ENCODE data around the gene SRD5A1. TPM values are rescaled to one million over a fixed set of nuclear protein-coding genes. Genes with fewer than 3 reads are reported as not detected.

Gene SRD5A1
- total RNA-seq, 8 experiments from 2014 or later: 6.4 to 28.6 (median 15.0) TPM

DNA sequence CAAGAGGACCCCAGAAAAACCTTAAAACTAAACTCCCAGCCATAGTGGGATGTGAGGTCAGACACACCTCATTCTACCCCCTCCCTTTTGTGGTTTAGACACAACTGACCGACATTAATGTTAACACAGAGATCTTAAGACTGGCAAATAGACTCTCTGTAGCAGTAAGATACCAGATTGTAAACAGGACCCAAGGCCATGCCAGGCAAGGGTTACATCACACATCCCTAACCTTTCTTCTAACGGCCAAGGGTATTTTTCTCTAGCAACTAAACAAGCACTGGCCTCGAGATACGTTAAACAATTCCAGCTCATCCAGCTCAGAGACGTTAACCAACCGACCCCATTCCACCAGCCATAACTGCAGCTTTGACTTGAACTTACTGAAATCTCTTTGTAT, 39.2 kb upstream of the SRD5A1 start:
- Histone ChIP-seq H3K4me3 (no peak overlapping the region), H3K27ac (no peak overlapping the region), H3K4me1 (replicated peaks in 1 of 2) (peaks cover 0 to 6% of the 10 kb centered on the region in 2 donors)
- in situ Hi-C loops (cut with MboI; ENCODE audit: low pct_unique_long_range_greater_than_20kb in 2 of 9, low sequenced_read_pairs in 9 of 9, unreplicated experiment in 9 of 9): loop anchor here in 2 of 9 experiments (25.0 kb wide), 1 partner anchor 1107 kb away; no protein-coding TSS in a partner anchor
- 80 to 100% (median 91%) methylated on average over 1 to 6 of the region's 6 CpGs; no CpG with 5 or more reads in 4 of the 10 experiments for WGBS, 10 experiments
- ATAC-seq (replicated peaks in 6 of 8): no peak

DNA sequence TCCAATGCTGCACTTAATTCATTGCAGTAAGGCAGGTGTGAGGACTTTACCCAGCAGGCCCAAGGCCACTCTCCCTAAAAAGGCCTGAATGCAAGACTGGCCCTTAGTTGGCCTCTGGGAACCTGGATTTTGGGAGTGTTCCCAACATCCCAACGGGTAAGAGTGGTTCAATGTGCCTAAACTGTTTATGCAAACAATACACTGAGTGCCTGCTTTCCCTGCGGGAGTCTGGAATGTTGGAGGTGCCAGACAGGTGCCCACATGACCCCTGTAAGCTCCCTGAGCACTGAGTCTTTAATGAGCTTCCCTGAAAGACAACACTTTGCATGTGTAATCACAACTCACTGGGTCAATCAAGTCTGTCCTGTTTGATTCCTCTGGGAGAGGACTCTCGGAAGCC, 37.8 kb upstream of the SRD5A1 start:
- WGBS, 10 experiments: 58 to 100% (median 96%) methylated on average over 1 to 2 of the region's 3 CpGs; no CpG with 5 or more reads in 2 of the 10 experiments
- Histone ChIP-seq H3K4me3 (no peak overlapping the region), H3K27ac (no peak overlapping the region), H3K4me1 (replicated peaks in 1 of 2) (peaks cover 0 to 6% of the 10 kb centered on the region in 2 donors)
- ATAC-seq (replicated peaks in 6 of 8): no peak
- in situ Hi-C loops (cut with MboI; ENCODE audit: low pct_unique_long_range_greater_than_20kb in 2 of 9, low sequenced_read_pairs in 9 of 9, unreplicated experiment in 9 of 9): loop anchor here in 2 of 9 experiments (25.0 kb wide), 1 partner anchor 1108 kb away; no protein-coding TSS in a partner anchor

DNA sequence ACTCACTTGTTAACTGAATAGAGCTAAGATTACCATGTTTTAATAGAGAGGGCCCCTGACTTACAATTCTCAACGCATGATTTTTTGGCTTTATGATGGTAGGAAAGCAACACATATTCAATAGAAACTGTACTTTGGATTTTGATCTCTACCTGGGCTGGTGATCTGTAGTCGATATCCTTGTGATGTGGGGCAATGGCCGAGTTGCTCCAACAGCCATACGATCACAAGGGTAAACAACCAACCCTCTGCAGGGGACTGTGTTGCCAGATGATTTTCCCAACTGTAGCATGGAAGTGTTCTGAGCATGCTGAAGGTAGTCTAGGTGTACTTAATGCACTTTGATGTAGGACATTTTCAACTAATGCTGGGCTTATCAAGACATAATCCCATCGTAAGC, 36.9 kb upstream of the SRD5A1 start:
- WGBS, 10 experiments: 86 to 100% (median 100%) methylated on average over 1 to 5 of the region's 5 CpGs; no CpG with 5 or more reads in 2 of the 10 experiments
- no peak for ATAC-seq (replicated peaks in 6 of 8)
- Histone ChIP-seq H3K4me1 (replicated peaks in 1 of 2) (peaks cover 5 to 16% of the 10 kb centered on the region in 2 donors), H3K4me3 (no peak overlapping the region), H3K27ac (no peak overlapping the region)
- in situ Hi-C loops (cut with MboI; ENCODE audit: low pct_unique_long_range_greater_than_20kb in 2 of 9, low sequenced_read_pairs in 9 of 9, unreplicated experiment in 9 of 9): loop anchor here in 2 of 9 experiments (25.0 kb wide), 1 partner anchor 1109 kb away; no protein-coding TSS in a partner anchor

DNA sequence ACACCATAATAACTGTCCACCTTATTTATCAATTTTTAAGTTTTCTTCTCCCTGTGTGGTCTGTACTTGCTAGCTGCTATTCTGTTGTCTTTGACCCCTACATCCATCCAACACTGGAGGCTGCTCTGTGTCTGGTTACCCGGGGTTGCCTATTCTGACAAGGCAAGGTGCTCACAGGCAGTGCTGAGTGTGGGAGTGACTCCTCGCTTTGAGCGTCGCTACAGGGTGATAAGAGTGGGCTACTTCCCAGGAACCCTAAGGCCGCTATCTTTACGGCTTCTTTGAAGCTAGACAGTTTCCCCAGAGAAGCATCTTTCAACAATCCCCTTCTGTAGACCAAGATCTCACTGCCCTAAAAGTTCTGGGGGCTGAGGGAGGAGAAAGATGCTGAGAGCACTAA, 35.7 kb upstream of the SRD5A1 start:
- Histone ChIP-seq H3K27ac (no peak overlapping the region), H3K4me1 (replicated peaks in 1 of 2) (peaks cover 8 to 20% of the 10 kb centered on the region in 2 donors), H3K4me3 (no peak overlapping the region)
- 63 to 100% (median 80%) methylated on average over 1 to 6 of the region's 6 CpGs; no CpG with 5 or more reads in 3 of the 10 experiments for WGBS, 10 experiments
- ATAC-seq (replicated peaks in 6 of 8): no peak
- in situ Hi-C loops (cut with MboI; ENCODE audit: low pct_unique_long_range_greater_than_20kb in 2 of 9, low sequenced_read_pairs in 9 of 9, unreplicated experiment in 9 of 9): loop anchor here in 2 of 9 experiments (25.0 kb wide), 1 partner anchor 1110 kb away; no protein-coding TSS in a partner anchor

DNA sequence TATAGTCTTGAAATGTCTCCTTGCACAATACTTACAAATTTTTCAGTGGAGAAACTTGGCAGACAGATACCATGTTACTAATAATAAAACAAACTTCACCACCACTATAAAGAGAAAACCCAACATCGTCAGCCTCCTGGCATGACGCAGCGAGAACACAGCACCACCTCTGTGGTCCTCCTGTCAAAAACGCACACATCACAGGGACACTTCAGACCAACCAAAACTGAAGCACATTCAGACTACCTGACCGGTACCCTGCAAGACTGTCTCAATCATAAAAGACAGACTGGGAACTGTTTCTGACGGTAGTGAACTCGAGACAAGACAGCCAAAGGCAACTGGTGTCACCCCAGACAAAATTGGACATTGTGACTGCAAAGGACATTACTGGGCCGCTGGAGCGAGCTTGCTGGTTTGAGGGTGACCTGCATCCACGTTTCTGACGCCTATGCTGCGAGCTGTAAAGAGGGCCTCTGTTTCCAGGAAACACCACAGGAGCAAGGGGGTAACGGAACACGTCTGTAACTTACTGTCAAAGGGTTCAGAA, 34.8 kb upstream of the SRD5A1 start:
- 56 to 100% (median 82%) methylated on average over 2 to 12 of the region's 14 CpGs; no CpG with 5 or more reads in 2 of the 10 experiments for WGBS, 10 experiments
- Histone ChIP-seq H3K27ac (no peak overlapping the region), H3K4me3 (no peak overlapping the region), H3K4me1 (replicated peaks in 1 of 2) (peaks cover 8 to 17% of the 10 kb centered on the region in 2 donors)
- no peak for ATAC-seq (replicated peaks in 6 of 8)
- in situ Hi-C loops (cut with MboI; ENCODE audit: low pct_unique_long_range_greater_than_20kb in 2 of 9, low sequenced_read_pairs in 9 of 9, unreplicated experiment in 9 of 9): loop anchor here in 2 of 9 experiments (25.0 kb wide), 1 partner anchor 1111 kb away; no protein-coding TSS in a partner anchor

DNA sequence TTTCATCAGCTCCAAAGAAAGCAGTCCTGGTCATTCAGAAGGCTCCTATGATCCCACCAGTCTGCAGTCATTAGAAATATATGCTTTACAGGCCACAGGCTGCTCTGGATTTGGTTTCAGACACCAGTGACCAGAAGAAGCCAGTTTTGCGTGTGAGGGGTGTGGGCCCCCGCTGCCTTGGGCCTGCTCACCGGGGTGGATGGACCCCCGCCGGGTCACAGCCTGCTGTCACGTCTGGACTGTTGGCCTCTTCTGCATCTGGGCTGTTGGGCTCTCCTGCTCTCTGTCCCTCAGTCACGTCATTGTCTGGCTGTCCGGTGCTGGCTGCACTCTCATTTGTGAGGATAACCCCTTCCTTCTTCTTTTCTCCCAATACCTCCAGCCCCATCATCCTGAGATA, 33.5 kb upstream of the SRD5A1 start:
- no peak for ATAC-seq (replicated peaks in 6 of 8)
- H3K4me1 ChIP-seq (replicated peaks in 1 of 2): peaks cover 8 to 17% of the 10 kb centered on the region in 2 donors
- 88 to 100% (median 94%) methylated on average over 1 to 3 of the region's 8 CpGs; no CpG with 5 or more reads in 5 of the 10 experiments for WGBS, 10 experiments
- in situ Hi-C loops (cut with MboI; ENCODE audit: low pct_unique_long_range_greater_than_20kb in 2 of 9, low sequenced_read_pairs in 9 of 9, unreplicated experiment in 9 of 9): loop anchor here in 3 of 9 experiments (25.0 kb wide), 1 partner anchor 1112 kb away; no protein-coding TSS in a partner anchor
- H3K4me3 ChIP-seq: no peak overlapping the region
- no peak overlapping the region for H3K27ac ChIP-seq

DNA sequence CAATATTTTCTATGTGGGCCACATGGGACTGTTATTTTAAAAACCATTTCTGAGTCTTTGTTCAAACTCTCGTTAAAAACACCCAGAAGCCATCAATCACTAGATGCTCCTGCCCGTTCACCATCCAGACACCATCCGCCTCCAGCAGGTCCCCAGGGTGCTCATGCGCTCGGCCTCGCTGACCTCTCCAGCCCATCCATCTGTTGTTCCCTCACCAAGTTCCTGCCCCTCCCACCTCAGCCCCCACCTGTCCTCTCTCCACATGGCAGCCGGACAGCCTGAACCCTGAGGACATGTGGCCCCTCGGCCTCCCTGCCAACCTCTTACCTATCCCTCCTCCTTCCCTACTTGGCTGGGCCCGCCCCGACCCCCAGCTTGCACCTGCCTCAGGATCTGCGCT, 32.0 kb upstream of the SRD5A1 start:
- H3K4me1 ChIP-seq (replicated peaks in 1 of 2): peaks cover 8 to 17% of the 10 kb centered on the region in 2 donors
- no peak overlapping the region for H3K4me3 ChIP-seq
- in situ Hi-C loops (cut with MboI; ENCODE audit: low pct_unique_long_range_greater_than_20kb in 2 of 9, low sequenced_read_pairs in 9 of 9, unreplicated experiment in 9 of 9): loop anchor here in 1 of 9 experiments (25.0 kb wide), 1 partner anchor 1114 kb away; no protein-coding TSS in a partner anchor
- WGBS, 10 experiments: 14 to 80% (median 60%) methylated on average over 1 to 3 of the region's 11 CpGs; no CpG with 5 or more reads in 5 of the 10 experiments
- no peak overlapping the region for H3K27ac ChIP-seq
- peak in 3 of 8 experiments; percentile 57 to 93 (median 90) for ATAC-seq (replicated peaks in 6 of 8)

DNA sequence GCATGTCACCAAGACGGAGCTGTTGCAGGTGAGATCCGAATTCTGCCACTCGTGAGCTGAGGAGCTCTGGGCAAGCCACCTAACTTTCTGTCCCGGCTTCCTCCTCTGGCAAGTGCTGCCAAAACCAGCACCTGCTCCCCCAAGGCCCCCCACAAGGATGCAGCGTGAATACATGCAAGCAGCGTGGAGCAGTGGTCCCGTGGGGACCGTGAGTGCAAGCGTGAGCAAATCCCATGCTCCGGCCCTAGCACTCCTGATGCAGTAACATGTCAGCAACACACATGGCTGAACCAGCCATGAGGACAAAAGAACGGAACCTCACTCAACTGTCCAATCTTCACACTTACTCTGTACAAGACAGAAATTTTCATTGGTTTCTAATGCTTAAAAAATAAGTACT, 31.4 kb upstream of the SRD5A1 start:
- peak in 2 of 8 experiments; percentile 20 to 29 for ATAC-seq (replicated peaks in 6 of 8)

DNA sequence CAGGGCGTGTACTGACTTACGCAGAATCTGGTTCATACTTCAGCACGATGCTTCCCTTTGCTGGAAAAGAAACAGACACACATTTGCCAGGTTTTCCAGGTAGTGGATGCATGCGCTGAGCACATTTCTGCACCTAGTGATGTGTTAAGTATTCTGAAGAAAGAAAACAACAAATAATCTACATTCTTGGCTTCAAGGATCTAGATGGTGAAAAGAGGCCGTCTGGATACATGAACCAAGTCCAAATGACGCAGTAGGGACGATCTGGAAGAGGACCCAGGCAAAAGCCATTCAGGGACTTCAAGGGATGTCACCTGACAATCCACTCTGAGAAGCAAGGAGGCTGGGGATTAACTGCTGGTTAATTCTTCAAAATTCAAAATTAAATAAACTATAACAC, 30.8 kb upstream of the SRD5A1 start:
- no peak for ATAC-seq (replicated peaks in 6 of 8)
- Histone ChIP-seq H3K27ac (no peak overlapping the region), H3K4me3 (no peak overlapping the region), H3K4me1 (replicated peaks in 1 of 2) (peaks cover 8 to 17% of the 10 kb centered on the region in 2 donors)
- 67 to 92% (median 86%) methylated on average over 1 to 5 of the region's 7 CpGs; no CpG with 5 or more reads in 3 of the 10 experiments for WGBS, 10 experiments
- in situ Hi-C loops (cut with MboI; ENCODE audit: low pct_unique_long_range_greater_than_20kb in 2 of 9, low sequenced_read_pairs in 9 of 9, unreplicated experiment in 9 of 9): loop anchor here in 1 of 9 experiments (25.0 kb wide), 1 partner anchor 1115 kb away; no protein-coding TSS in a partner anchor

More for the DNA sequence above, 31.4 kb upstream of the SRD5A1 start:
- 84 to 100% (median 92%) methylated on average over 1 to 11 of the region's 11 CpGs; no CpG with 5 or more reads in 4 of the 10 experiments for WGBS, 10 experiments
- H3K4me3 ChIP-seq: no peak overlapping the region
- in situ Hi-C loops (cut with MboI; ENCODE audit: low pct_unique_long_range_greater_than_20kb in 2 of 9, low sequenced_read_pairs in 9 of 9, unreplicated experiment in 9 of 9): loop anchor here in 1 of 9 experiments (25.0 kb wide), 1 partner anchor 1115 kb away; no protein-coding TSS in a partner anchor
- H3K27ac ChIP-seq: no peak overlapping the region
- H3K4me1 ChIP-seq (replicated peaks in 1 of 2): peaks cover 8 to 17% of the 10 kb centered on the region in 2 donors

DNA sequence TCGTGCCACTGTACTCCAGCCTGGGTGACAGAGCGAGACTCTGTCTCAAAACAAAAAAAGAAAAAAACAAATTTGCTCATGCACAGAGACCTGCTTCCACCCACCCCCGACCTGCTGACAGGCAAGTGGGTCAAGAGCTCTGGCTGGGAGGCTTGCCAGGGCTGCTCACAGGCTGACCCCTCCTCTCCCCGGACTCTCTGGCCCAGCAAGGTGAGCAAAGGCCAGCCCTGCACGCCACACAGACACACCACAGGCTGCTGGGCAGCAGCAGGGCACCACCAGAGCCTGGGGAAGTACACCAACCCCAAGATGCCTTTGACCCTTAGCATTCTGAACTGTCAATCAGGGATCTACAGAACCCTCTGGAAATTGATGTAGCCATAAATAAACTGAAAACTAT, 29.6 kb upstream of the SRD5A1 start:
- Histone ChIP-seq H3K4me3 (no peak overlapping the region), H3K4me1 (replicated peaks in 1 of 2) (peaks cover 8 to 17% of the 10 kb centered on the region in 2 donors), H3K27ac (no peak overlapping the region)
- ATAC-seq (replicated peaks in 6 of 8): no peak
- in situ Hi-C loops (cut with MboI; ENCODE audit: low pct_unique_long_range_greater_than_20kb in 2 of 9, low sequenced_read_pairs in 9 of 9, unreplicated experiment in 9 of 9): loop anchor here in 1 of 9 experiments (25.0 kb wide), 1 partner anchor 1116 kb away; no protein-coding TSS in a partner anchor
- WGBS, 10 experiments: 100% methylated on average over 1 of the region's 5 CpGs; no CpG with 5 or more reads in 7 of the 10 experiments

DNA sequence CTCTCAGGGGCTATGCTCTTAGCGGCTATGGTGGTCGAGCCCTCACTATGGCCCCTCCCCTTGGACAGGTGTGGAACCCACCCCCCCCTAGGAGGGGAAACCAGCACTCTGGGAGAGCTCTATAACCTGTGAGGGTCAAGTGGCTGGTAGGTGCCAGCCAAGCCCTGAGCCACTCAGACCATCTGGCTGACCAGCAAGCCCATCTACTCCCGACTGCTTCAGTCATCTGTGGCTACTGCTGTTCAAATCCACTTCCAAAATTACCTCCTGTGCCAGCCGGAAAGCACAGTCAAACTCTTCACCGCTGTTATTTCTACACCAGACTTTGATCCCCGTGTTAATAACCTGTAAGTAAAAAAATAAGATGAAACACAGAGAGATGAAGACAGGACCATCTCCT, 28.9 kb upstream of the SRD5A1 start:
- H3K4me3 ChIP-seq: no peak overlapping the region
- no peak for ATAC-seq (replicated peaks in 6 of 8)
- peaks cover 8 to 17% of the 10 kb centered on the region in 2 donors for H3K4me1 ChIP-seq (replicated peaks in 1 of 2)
- in situ Hi-C loops (cut with MboI; ENCODE audit: low pct_unique_long_range_greater_than_20kb in 2 of 9, low sequenced_read_pairs in 9 of 9, unreplicated experiment in 9 of 9): loop anchor here in 1 of 9 experiments (25.0 kb wide), 1 partner anchor 1117 kb away; no protein-coding TSS in a partner anchor
- 70 to 100% (median 87%) methylated on average over 1 to 4 of the region's 6 CpGs; no CpG with 5 or more reads in 2 of the 10 experiments for WGBS, 10 experiments
- H3K27ac ChIP-seq: no peak overlapping the region

DNA sequence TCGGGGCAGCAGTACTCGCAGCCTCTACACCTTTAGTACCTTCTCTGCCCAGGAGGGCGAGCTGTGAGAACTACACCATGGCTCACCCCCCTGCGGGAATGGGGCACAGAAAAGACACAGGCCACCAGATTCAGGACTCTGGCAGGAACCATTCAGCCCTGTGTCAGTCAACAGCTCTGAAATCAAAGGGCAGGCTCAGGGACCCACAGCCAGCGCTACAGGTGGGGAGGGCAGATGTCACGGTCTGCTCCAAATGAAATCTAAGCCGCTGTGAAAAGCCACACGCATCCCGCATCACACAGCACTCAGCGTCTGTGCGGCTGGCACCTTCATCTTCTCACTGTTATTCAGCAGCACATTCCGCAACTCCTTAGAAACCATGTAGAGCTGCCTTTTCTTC, 28.3 kb upstream of the SRD5A1 start:
- H3K4me3 ChIP-seq: no peak overlapping the region
- WGBS, 10 experiments: 95 to 100% (median 98%) methylated on average over 1 to 8 of the region's 12 CpGs; no CpG with 5 or more reads in 2 of the 10 experiments
- in situ Hi-C loops (cut with MboI; ENCODE audit: low pct_unique_long_range_greater_than_20kb in 2 of 9, low sequenced_read_pairs in 9 of 9, unreplicated experiment in 9 of 9): loop anchor here in 1 of 9 experiments (25.0 kb wide), 1 partner anchor 1118 kb away; no protein-coding TSS in a partner anchor
- no peak overlapping the region for H3K27ac ChIP-seq
- peaks cover 8 to 17% of the 10 kb centered on the region in 2 donors for H3K4me1 ChIP-seq (replicated peaks in 1 of 2)
- ATAC-seq (replicated peaks in 6 of 8): no peak
